ENCODE measurements around the gene GPN3.
"Not testable (repeated sequence)": the region's sequence is repeated elsewhere in the genome, so short reads cannot be mapped to it uniquely, and the experiment has no call there.

Gene GPN3

GRCh38 chr12:110444455-110444854, 23.6 kb downstream of the GPN3 start:
- DNase-seq (ENCODE audit: low read depth, low spot score), result no peak

- DNase-seq (ENCODE audit: low read depth, low spot score), result no peak
Observed at GRCh38 chr12:110436231-110436630, 31.8 kb downstream of the GPN3 start.

GRCh38 chr12:110431957-110432587, 36.0 kb downstream of the GPN3 start:
- DNase-seq (ENCODE audit: low read depth, low spot score), result no peak

- DNase-seq (ENCODE audit: low read depth, low spot score), result not testable (repeated sequence)
Observed at GRCh38 chr12:110429676-110430075, 38.4 kb downstream of the GPN3 start.

GRCh38 chr12:110426406-110426805, 41.7 kb downstream of the GPN3 start:
- no peak for DNase-seq (ENCODE audit: low read depth, low spot score)

GRCh38 chr12:110424237-110424636, 43.8 kb downstream of the GPN3 start:
- DNase-seq (ENCODE audit: low read depth, low spot score), result no peak

GRCh38 chr12:110421701-110422100, 46.4 kb downstream of the GPN3 start:
- DNase-seq (ENCODE audit: low read depth, low spot score), result no peak

GRCh38 chr12:110421159-110421661, 46.8 kb downstream of the GPN3 start:
- DNase-seq (ENCODE audit: low read depth, low spot score), result no peak

GRCh38 chr12:110420644-110421043, 47.4 kb downstream of the GPN3 start:
- not testable (repeated sequence) for DNase-seq (ENCODE audit: low read depth, low spot score)

GRCh38 chr12:110417113-110417512, 50.9 kb downstream of the GPN3 start:
- DNase-seq (ENCODE audit: low read depth, low spot score), result not testable (repeated sequence)

- DNase-seq (ENCODE audit: low read depth, low spot score), result not testable (repeated sequence)
Observed at GRCh38 chr12:110410086-110410485, 58.0 kb downstream of the GPN3 start.

- not testable (repeated sequence) for DNase-seq (ENCODE audit: low read depth, low spot score)
Observed at GRCh38 chr12:110405126-110405662, 62.9 kb downstream of the GPN3 start.

- DNase-seq (ENCODE audit: low read depth, low spot score), result peak; percentile 31
Observed at GRCh38 chr12:110403976-110404682, 63.9 kb downstream of the GPN3 start.

- DNase-seq (ENCODE audit: low read depth, low spot score), result peak; percentile 83
Observed at GRCh38 chr12:110403146-110403975, 64.7 kb downstream of the GPN3 start, which contains the start of gene ANAPC7. ANAPC7 (minus strand) TSS chr12:110403708; CDS start chr12:110403627, 81 bp downstream.

All from smooth muscle cell of the brain vasculature (primary cell).